Measurements from ENCODE around the gene MS4A13. TPM values are rescaled to one million over a fixed set of nuclear protein-coding genes. Genes with fewer than 3 reads are reported as not detected.

Gene MS4A13
- polyA plus RNA-seq, 2 of the 4 experiments (the other 2 are of a cell fraction), result not detected

DNA sequence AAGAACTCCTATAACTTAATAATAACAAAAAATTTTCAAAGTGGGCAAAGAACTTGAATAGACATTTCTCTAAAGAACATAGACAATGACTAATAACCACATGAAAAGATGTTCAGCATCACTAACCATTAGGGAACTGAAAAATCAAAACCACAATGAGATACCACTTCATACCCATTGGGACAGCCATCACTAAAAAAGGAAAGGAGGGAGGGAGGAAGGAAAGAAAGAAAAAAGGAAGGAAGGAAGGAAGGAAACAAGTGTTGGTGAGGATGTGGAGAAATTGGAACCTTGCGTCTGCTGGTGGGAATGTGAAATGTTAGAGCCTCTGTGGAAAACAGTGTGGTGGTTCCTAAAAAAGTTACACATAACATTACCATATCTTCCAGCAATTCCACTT, 55.8 kb downstream of the MS4A13 start (continued):
- TF ChIP-seq, protein P1, sequence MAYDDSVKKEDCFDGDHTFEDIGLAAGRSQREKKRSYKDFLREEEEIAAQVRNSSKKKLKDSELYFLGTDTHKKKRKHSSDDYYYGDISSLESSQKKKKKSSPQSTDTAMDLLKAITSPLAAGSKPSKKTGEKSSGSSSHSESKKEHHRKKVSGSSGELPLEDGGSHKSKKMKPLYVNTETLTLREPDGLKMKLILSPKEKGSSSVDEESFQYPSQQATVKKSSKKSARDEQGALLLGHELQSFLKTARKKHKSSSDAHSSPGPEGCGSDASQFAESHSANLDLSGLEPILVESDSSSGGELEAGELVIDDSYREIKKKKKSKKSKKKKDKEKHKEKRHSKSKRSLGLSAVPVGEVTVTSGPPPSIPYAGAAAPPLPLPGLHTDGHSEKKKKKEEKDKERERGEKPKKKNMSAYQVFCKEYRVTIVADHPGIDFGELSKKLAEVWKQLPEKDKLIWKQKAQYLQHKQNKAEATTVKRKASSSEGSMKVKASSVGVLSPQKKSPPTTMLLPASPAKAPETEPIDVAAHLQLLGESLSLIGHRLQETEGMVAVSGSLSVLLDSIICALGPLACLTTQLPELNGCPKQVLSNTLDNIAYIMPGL (CRISPR knock-in tag; IDR thresholded peaks at IDR 0.05; ENCODE audit: borderline replicate concordance), result no peak
- TF ChIP-seq TP53 (CRISPR knock-in tag; IDR thresholded peaks at IDR 0.05) (no peak), JUNB (IDR thresholded peaks at IDR 0.05) (no peak), SREBF2 (IDR thresholded peaks at IDR 0.05) (no peak), FOSL2 (IDR thresholded peaks at IDR 0.05) (no peak), FOSL2 (CRISPR knock-in tag; IDR thresholded peaks at IDR 0.05) (no peak), ZFP36 (IDR thresholded peaks at IDR 0.05; ENCODE audit: borderline replicate concordance, partially characterized antibody) (no peak), RCOR1 (IDR thresholded peaks at IDR 0.05; ENCODE audit: low read depth, low read length) (no peak), FOSB (CRISPR knock-in tag; IDR thresholded peaks at IDR 0.05) (no peak)
- TF ChIP-seq, protein P2, sequence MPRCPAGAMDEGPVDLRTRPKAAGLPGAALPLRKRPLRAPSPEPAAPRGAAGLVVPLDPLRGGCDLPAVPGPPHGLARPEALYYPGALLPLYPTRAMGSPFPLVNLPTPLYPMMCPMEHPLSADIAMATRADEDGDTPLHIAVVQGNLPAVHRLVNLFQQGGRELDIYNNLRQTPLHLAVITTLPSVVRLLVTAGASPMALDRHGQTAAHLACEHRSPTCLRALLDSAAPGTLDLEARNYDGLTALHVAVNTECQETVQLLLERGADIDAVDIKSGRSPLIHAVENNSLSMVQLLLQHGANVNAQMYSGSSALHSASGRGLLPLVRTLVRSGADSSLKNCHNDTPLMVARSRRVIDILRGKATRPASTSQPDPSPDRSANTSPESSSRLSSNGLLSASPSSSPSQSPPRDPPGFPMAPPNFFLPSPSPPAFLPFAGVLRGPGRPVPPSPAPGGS (IDR thresholded peaks at IDR 0.05), result no peak

DNA sequence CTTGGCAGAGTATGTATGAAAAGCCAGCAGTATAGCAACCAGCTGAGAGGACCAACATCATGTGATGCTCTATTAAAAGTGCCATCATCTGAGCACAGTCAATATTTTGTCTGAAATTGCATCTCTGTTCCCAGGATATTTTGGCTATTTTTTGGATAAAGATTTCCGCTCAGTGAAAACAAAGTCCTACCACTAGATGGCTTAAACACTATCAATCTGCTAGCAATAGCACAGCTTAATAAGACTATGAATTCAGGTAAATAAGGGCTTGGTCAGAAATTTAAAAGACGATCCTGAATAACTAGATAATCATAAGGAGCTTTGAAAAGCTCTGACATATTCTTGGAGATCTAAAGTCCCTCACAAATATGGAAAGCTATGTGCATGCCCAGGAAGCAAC, 74.4 kb downstream of the MS4A13 start:
- H3K27ac ChIP-seq, result no peak overlapping the region
- ATAC-seq, result no peak
- ChIA-PET POLR2A (no interaction called here), CTCF (interaction anchor here (0.6 to 1.5 kb wide), 5 partner anchors 8 to 485 kb away, joined by 3 to 4 read pairs (median 4); no protein-coding TSS in a partner anchor)
- H3K4me3 ChIP-seq, result no peak overlapping the region
- no peak for DNase-seq (ENCODE audit: low read depth in 1 of 2, low spot score in 1 of 2)
- no peaks in the 10 kb centered on the region for H3K4me1 ChIP-seq
- WGBS (ENCODE audit: missing lambda C conversion rate), result 3% methylated on average over 2 of the region's 2 CpGs
- no peak for FAIRE-seq
- H3K9me3 ChIP-seq, result no peaks in the 10 kb centered on the region
- H3K4me2 ChIP-seq, result no peak overlapping the region
- TF ChIP-seq KDM1A (IDR thresholded peaks at IDR 0.05; ENCODE audit: low read depth) (no peak), EP300 (IDR thresholded peaks at IDR 0.05) (no peak), RNF2 (IDR thresholded peaks at IDR 0.05; ENCODE audit: borderline replicate concordance, low read depth) (no peak), RCOR1 (IDR thresholded peaks at IDR 0.05; ENCODE audit: low read depth, low read length) (no peak), POLR2A (IDR thresholded peaks at IDR 0.05; ENCODE audit: low read length) (no peak), ESRRA (IDR thresholded peaks at IDR 0.05; ENCODE audit: borderline replicate concordance, low read length) (no peak), PHF8 (IDR thresholded peaks at IDR 0.05; ENCODE audit: borderline replicate concordance, low read depth) (no peak), JUN (IDR thresholded peaks at IDR 0.05) (no peak), SMC3 (IDR thresholded peaks at IDR 0.05) (no peak), HOXB5 (CRISPR knock-in tag; IDR thresholded peaks at IDR 0.05) (no peak), TFCP2L1 (CRISPR knock-in tag; IDR thresholded peaks at IDR 0.05) (no peak), CBX2 (IDR thresholded peaks at IDR 0.05; ENCODE audit: borderline replicate concordance, low read depth) (no peak), ZNF302 (CRISPR knock-in tag; IDR thresholded peaks at IDR 0.05) (no peak), HOXB13 (CRISPR knock-in tag; IDR thresholded peaks at IDR 0.05; ENCODE audit: low read depth) (no peak), GATA3 (IDR thresholded peaks at IDR 0.05; ENCODE audit: borderline replicate concordance) (no peak)
- TF ChIP-seq, protein P2 (IDR thresholded peaks at IDR 0.05), result no peak
- TF ChIP-seq, protein P3, sequence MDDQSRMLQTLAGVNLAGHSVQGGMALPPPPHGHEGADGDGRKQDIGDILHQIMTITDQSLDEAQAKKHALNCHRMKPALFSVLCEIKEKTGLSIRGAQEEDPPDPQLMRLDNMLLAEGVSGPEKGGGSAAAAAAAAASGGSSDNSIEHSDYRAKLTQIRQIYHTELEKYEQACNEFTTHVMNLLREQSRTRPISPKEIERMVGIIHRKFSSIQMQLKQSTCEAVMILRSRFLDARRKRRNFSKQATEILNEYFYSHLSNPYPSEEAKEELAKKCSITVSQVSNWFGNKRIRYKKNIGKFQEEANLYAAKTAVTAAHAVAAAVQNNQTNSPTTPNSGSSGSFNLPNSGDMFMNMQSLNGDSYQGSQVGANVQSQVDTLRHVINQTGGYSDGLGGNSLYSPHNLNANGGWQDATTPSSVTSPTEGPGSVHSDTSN (IDR thresholded peaks at IDR 0.05), result no peak
- TF ChIP-seq, protein P4, sequence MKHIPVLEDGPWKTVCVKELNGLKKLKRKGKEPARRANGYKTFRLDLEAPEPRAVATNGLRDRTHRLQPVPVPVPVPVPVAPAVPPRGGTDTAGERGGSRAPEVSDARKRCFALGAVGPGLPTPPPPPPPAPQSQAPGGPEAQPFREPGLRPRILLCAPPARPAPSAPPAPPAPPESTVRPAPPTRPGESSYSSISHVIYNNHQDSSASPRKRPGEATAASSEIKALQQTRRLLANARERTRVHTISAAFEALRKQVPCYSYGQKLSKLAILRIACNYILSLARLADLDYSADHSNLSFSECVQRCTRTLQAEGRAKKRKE (CRISPR knock-in tag; IDR thresholded peaks at IDR 0.05; ENCODE audit: low read depth), result no peak

Other genes with a start within 250 kb of the MS4A13 start
- gene MS4A4A, start 234.7 kb upstream of the MS4A13 start, polyA plus RNA-seq (2011; rRNA removed), result not detected in 2 replicates
- gene MS4A4A, start 234.7 kb upstream of the MS4A13 start, polyA plus RNA-seq (2017; fragmentation: RNase III; extraction: RNeasy Plus Mini Kit Qiagen cat#74134 plus additional on column Dnase treatment), result not detected in 3 replicates
- gene MS4A6E, start 188.1 kb upstream of the MS4A13 start, polyA plus RNA-seq (2011; rRNA removed), result not detected in 2 replicates
- not detected in 3 replicates for gene MS4A6E, start 188.1 kb upstream of the MS4A13 start, polyA plus RNA-seq (2017; fragmentation: RNase III; extraction: RNeasy Plus Mini Kit Qiagen cat#74134 plus additional on column Dnase treatment)
- not detected in 2 replicates for gene MS4A7, start 136.9 kb upstream of the MS4A13 start, polyA plus RNA-seq (2011; rRNA removed)
- not detected in 3 replicates for gene MS4A7, start 136.9 kb upstream of the MS4A13 start, polyA plus RNA-seq (2017; fragmentation: RNase III; extraction: RNeasy Plus Mini Kit Qiagen cat#74134 plus additional on column Dnase treatment)
- not detected in 2 replicates for gene MS4A14, start 118.9 kb upstream of the MS4A13 start, polyA plus RNA-seq (2011; rRNA removed)
- gene MS4A14, start 118.9 kb upstream of the MS4A13 start, polyA plus RNA-seq (2017; fragmentation: RNase III; extraction: RNeasy Plus Mini Kit Qiagen cat#74134 plus additional on column Dnase treatment), result not detected in 3 replicates
- gene MS4A5, start 85.8 kb upstream of the MS4A13 start, polyA plus RNA-seq (2011; rRNA removed), result not detected in 2 replicates
- not detected in 3 replicates for gene MS4A5, start 85.8 kb upstream of the MS4A13 start, polyA plus RNA-seq (2017; fragmentation: RNase III; extraction: RNeasy Plus Mini Kit Qiagen cat#74134 plus additional on column Dnase treatment)
- gene MS4A1, start 59.5 kb upstream of the MS4A13 start, polyA plus RNA-seq (2011; rRNA removed), result not detected in 2 replicates
- not detected in 3 replicates for gene MS4A1, start 59.5 kb upstream of the MS4A13 start, polyA plus RNA-seq (2017; fragmentation: RNase III; extraction: RNeasy Plus Mini Kit Qiagen cat#74134 plus additional on column Dnase treatment)
- gene MS4A12, start 22.6 kb upstream of the MS4A13 start, polyA plus RNA-seq (2011; rRNA removed), result not detected in 2 replicates
- gene MS4A12, start 22.6 kb upstream of the MS4A13 start, polyA plus RNA-seq (2017; fragmentation: RNase III; extraction: RNeasy Plus Mini Kit Qiagen cat#74134 plus additional on column Dnase treatment), result not detected in 3 replicates
- 0.11 TPM in 1 of 2 replicates, not detected in the other for gene MS4A8, start 184.2 kb downstream of the MS4A13 start, polyA plus RNA-seq (2011; rRNA removed)
- gene MS4A8, start 184.2 kb downstream of the MS4A13 start, polyA plus RNA-seq (2017; fragmentation: RNase III; extraction: RNeasy Plus Mini Kit Qiagen cat#74134 plus additional on column Dnase treatment), result not detected in 3 replicates
- gene MS4A18, start 209.3 kb downstream of the MS4A13 start, polyA plus RNA-seq (2011; rRNA removed), result not detected in 2 replicates
- not detected in 3 replicates for gene MS4A18, start 209.3 kb downstream of the MS4A13 start, polyA plus RNA-seq (2017; fragmentation: RNase III; extraction: RNeasy Plus Mini Kit Qiagen cat#74134 plus additional on column Dnase treatment)
- gene MS4A15, start 241.5 kb downstream of the MS4A13 start, polyA plus RNA-seq (2011; rRNA removed), result not detected in 2 replicates
- gene MS4A15, start 241.5 kb downstream of the MS4A13 start, polyA plus RNA-seq (2017; fragmentation: RNase III; extraction: RNeasy Plus Mini Kit Qiagen cat#74134 plus additional on column Dnase treatment), result not detected in 3 replicates

Data from A549 (cell line).